Transverse colon (tissue), 4 donors: ENCODE data around the gene RABGAP1L. TPM values are rescaled to one million over a fixed set of nuclear protein-coding genes. Genes with fewer than 3 reads are reported as not detected.
A peak's percentile ranks its signal among the peaks of the same experiment; 100 is the strongest.
"Not testable (repeated sequence)": the region's sequence is repeated elsewhere in the genome, so short reads cannot be mapped to it uniquely, and the experiment has no call there.

ENCODE experiments used
- DNase-seq: peaks from one replicate; pipeline ENCODE4 v3.0.0-alpha.2; 2019
- H3K27ac ChIP-seq, 4 donors: fragments of 200-600 bp; sonication (generic); 2 replicates each; pipeline ENCODE4 v1.5.1; 2016 to 2018; ENCODE audit warnings: inconsistent platforms in 4 of 4
- H3K27me3 ChIP-seq: fragments of 200-600 bp; sonication (generic); 2 replicates; pipeline ENCODE4 v1.5.1; 2017; ENCODE audit warnings: inconsistent platforms
- H3K36me3 ChIP-seq, 4 donors: fragments of 200-600 bp; sonication (generic); 2 replicates each; pipeline ENCODE4 v1.5.1; 2017 to 2019; ENCODE audit warnings: inconsistent platforms in 4 of 4
- H3K4me1 ChIP-seq, 4 donors: fragments of 200-600 bp; sonication (generic); 2 replicates each; pipeline ENCODE4 v1.5.1; 2017 to 2020; ENCODE audit warnings: inconsistent platforms in 4 of 4
- H3K4me3 ChIP-seq, 4 donors: fragments of 200-600 bp; sonication (generic); 1 replicate in 1 of 4; 2 replicates in 3 of 4; pipeline versions ENCODE4 v1.5.1 to v1.6.1; 2017 to 2019; ENCODE audit warnings: inconsistent platforms in 4 of 4
- H3K9me3 ChIP-seq, 2 donors: fragments of 200-600 bp; sonication (generic); 2 replicates each; pipeline ENCODE4 v1.5.1; 2017 to 2019; ENCODE audit warnings: inconsistent platforms in 2 of 2
- EP300 ChIP-seq: sonication (generic); formaldehyde crosslinking; IDR thresholded peaks from one replicate; pipeline ENCODE4 v1.6.1; 2017; ENCODE audit warnings: antibody characterized with exemption, low read depth
- POLR2A ChIP-seq: fragments of 450-650 bp; IDR thresholded peaks from one replicate; pipeline ENCODE4 v1.6.1; 2016; ENCODE audit warnings: antibody characterized with exemption, mild to moderate bottlenecking, moderate library complexity
- POLR2AphosphoS5 ChIP-seq, 3 donors: sonication (generic); formaldehyde crosslinking; IDR thresholded peaks; one replicate each; pipeline ENCODE4 v1.6.1; 2016; ENCODE audit warnings: antibody characterized with exemption in 3 of 3
- WGBS, 2 donors: methylation state at CpG; one replicate each; pipeline ENCODE4 v1.1.5; 2018; ENCODE audit warnings: low coverage in 1 of 2; 5-methylcytosine and 5-hydroxymethylcytosine counted together
- in situ Hi-C, 4 donors: fragments of 200-750 bp; cut with MboI; loops; one replicate each; pipeline versions ENCODE4 v1.15.0 to v1.15.1; 2017; ENCODE audit warnings: low sequenced_read_pairs in 3 of 4, low pct_ligation_motif_present in 1 of 4, low pct_unique_long_range_greater_than_20kb in 1 of 4
- intact Hi-C: fragments of 100-400 bp; cut with DNase I; formaldehyde crosslinking; loops from one replicate; pipeline ENCODE4 v1.15.1; 2023; ENCODE audit warnings: low total_unique reads
- small RNA-seq, 4 donors: library from RNA; depleted of rRNA; stranded (forward); fragments of <200 nt; gene quantifications; one replicate each; pipeline ENCODE3, GENCODE V24; 2016
- total RNA-seq, 4 donors: library from RNA; depleted of rRNA; stranded (reverse); fragments of >200 nt; gene quantifications; one replicate each; pipeline ENCODE4 v1.1.0, GENCODE V29; 2016
- TF ChIP-seq, protein P1 (sequence below), 5 experiments: fragments of 200-600 bp in 3 of 5; fragments of 450-650 bp in 2 of 5; sonication (generic) in 3 of 5; IDR thresholded peaks; 1 replicate in 2 of 5; 2 replicates in 3 of 5; pipeline ENCODE4 v1.5.1; 2016 to 2017; ENCODE audit warnings: antibody characterized with exemption in 5 of 5, inconsistent platforms in 3 of 5, mild to moderate bottlenecking in 2 of 5, moderate library complexity in 1 of 5

RABGAP1L gene
- total RNA-seq, 4 donors from 2014 or later: 68.9 to 127 (median 99.9) TPM

DNA sequence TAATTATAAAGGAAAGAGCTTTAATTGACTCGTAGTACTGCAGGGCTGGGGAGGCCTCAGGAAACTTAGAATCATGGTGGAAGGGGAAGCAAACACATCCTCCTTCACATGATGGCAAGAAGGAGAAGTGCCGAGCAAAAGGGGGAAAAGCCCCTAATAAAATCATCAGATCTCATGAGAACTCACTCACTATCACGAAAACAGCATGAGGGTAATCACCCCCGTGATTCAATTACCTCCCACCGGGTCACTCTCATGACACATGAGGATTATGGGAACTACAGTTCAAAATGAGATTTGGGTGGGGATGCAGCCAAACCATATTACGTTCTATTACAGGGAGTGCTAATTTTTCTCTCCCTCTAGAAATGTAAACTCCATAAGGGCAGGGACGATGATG is 878.1 kb downstream of the RABGAP1L start:
- intact Hi-C loops: loop anchor here (10.0 kb wide), 2 partner anchors 87 to 277 kb away; no protein-coding TSS in a partner anchor
- Histone ChIP-seq H3K27me3 (no peaks in the 10 kb centered on the region), H3K27ac (no peak overlapping the region), H3K9me3 (no peaks in the 10 kb centered on the region), H3K36me3 (no peaks in the 10 kb centered on the region), H3K4me3 (no peak overlapping the region), H3K4me1 (no peaks in the 10 kb centered on the region)
- 36 to 66% methylated on average over 3 to 7 of the region's 7 CpGs for WGBS, 2 donors
- in situ Hi-C loops: loop anchor here (10.0 to 25.0 kb wide), 4 partner anchors 87 to 287 kb away; no protein-coding TSS in a partner anchor
- no peak for DNase-seq
- TF ChIP-seq POLR2AphosphoS5 (IDR thresholded peaks at IDR 0.05): no peak
- TF ChIP-seq, protein P1, sequence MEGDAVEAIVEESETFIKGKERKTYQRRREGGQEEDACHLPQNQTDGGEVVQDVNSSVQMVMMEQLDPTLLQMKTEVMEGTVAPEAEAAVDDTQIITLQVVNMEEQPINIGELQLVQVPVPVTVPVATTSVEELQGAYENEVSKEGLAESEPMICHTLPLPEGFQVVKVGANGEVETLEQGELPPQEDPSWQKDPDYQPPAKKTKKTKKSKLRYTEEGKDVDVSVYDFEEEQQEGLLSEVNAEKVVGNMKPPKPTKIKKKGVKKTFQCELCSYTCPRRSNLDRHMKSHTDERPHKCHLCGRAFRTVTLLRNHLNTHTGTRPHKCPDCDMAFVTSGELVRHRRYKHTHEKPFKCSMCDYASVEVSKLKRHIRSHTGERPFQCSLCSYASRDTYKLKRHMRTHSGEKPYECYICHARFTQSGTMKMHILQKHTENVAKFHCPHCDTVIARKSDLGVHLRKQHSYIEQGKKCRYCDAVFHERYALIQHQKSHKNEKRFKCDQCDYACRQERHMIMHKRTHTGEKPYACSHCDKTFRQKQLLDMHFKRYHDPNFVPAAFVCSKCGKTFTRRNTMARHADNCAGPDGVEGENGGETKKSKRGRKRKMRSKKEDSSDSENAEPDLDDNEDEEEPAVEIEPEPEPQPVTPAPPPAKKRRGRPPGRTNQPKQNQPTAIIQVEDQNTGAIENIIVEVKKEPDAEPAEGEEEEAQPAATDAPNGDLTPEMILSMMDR (IDR thresholded peaks at IDR 0.05): no peak
- no peak for TF ChIP-seq POLR2A
- TF ChIP-seq EP300: no peak

DNA sequence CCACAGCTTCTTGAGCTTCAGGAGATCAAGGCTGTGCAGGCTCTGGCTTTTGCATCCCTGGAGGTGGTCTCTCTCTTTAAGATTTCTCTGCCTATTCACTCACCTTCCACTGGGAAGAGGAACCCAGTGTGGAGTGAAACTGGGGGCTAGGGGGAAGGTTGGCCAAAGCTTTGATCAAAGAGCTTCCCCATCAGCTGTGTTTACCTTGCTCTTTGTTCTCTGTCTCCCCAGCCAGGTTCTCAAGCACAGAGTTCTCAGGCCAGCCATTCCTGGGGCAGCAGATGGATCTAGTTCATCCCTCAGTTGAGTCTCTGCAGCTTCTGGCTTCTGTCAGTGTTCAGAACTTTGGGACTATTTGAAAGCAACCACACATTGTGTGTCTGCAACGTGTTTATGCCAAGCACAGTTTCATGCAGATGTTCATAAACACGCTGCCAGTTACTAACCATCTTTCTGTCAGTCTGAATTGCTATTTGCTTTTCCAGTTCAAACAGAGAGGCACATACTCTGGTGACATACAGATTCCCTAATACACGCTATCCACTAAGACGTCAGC is 881.1 kb downstream of the RABGAP1L start:
- peak; percentile 45 to 63 (median 59) for TF ChIP-seq POLR2AphosphoS5 (IDR thresholded peaks at IDR 0.05)
- TF ChIP-seq POLR2A: no peak
- no peaks in the 10 kb centered on the region for H3K9me3 ChIP-seq
- intact Hi-C loops (no loop called here), in situ Hi-C loops (loop anchor here in 3 of 4 donors (25.0 kb wide), 2 partner anchors 97 to 272 kb away; no protein-coding TSS in a partner anchor)
- H3K36me3 ChIP-seq: no peaks in the 10 kb centered on the region
- H3K27me3 ChIP-seq: no peaks in the 10 kb centered on the region
- no peak for DNase-seq
- H3K4me1 ChIP-seq: no peaks in the 10 kb centered on the region
- H3K4me3 ChIP-seq: no peak overlapping the region
- H3K27ac ChIP-seq: no peak overlapping the region
- 42 to 55% methylated on average over 4 of the region's 4 CpGs for whole genome bisulfite sequencing, 2 donors

DNA sequence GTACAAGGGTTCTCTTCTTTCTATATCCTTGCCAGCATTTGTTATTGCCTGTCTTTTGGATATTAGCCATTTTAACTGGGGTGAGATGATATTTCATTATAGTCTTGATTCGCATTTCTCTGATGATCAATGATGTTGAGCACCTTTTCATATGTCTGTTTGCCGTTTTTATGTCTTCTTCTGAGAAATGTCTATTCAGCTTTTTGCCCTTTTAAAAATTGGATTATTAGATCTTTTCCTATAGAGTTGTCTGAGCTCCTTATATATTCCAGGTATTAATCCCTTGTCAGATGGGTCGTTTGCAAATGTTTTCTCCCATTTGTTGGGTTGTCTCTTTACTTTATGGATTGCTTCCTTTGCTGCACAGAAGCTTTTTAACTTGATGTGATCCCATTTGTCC is 883.3 kb downstream of the RABGAP1L start:
- Histone ChIP-seq H3K9me3 (no peaks in the 10 kb centered on the region), H3K27me3 (no peaks in the 10 kb centered on the region), H3K27ac (no peak overlapping the region), H3K4me3 (no peak overlapping the region), H3K36me3 (no peaks in the 10 kb centered on the region), H3K4me1 (no peaks in the 10 kb centered on the region)
- WGBS, 2 donors: 68 to 73% methylated on average over 3 of the region's 3 CpGs
- intact Hi-C loops: no loop called here
- in situ Hi-C loops: loop anchor here in 3 of 4 donors (25.0 kb wide), 2 partner anchors 95 to 270 kb away; no protein-coding TSS in a partner anchor
- no peak for DNase-seq
- TF ChIP-seq, protein P1 (IDR thresholded peaks at IDR 0.05): no peak
- TF ChIP-seq EP300 (no peak), POLR2A (no peak), POLR2AphosphoS5 (IDR thresholded peaks at IDR 0.05) (no peak)

DNA sequence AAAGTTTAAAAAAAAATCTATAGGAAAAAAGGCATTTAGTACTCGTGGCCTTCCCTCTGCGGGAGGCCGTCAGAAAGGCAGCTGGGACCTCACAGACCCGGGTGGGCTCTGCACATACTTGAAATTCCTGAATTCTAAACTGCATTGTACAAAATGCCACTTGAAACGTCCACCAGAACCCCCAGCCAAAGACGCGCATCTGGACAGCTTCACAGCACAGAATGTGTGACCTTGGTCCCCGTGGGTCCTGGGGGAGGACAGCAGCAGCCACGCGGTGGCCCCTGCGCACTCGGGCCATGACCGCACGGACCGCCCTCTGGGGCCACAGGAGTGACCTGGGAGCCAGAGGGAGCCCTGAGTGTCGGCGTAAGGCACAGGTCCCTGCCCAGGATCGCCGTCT is 884.5 kb downstream of the RABGAP1L start:
- no peaks in the 10 kb centered on the region for H3K9me3 ChIP-seq
- no peak for TF ChIP-seq POLR2A
- TF ChIP-seq EP300: no peak
- no peak for TF ChIP-seq POLR2AphosphoS5 (IDR thresholded peaks at IDR 0.05)
- TF ChIP-seq, protein P1 (IDR thresholded peaks at IDR 0.05): no peak
- no peak overlapping the region for H3K4me3 ChIP-seq
- no peak overlapping the region for H3K27ac ChIP-seq
- in situ Hi-C loops: loop anchor here in 3 of 4 donors (25.0 kb wide), 2 partner anchors 93 to 268 kb away; no protein-coding TSS in a partner anchor
- intact Hi-C loops: no loop called here
- no peak for DNase-seq
- WGBS, 2 donors: 64 to 66% methylated on average over 4 to 18 of the region's 19 CpGs
- H3K27me3 ChIP-seq: no peaks in the 10 kb centered on the region
- H3K4me1 ChIP-seq: no peaks in the 10 kb centered on the region
- H3K36me3 ChIP-seq: no peaks in the 10 kb centered on the region

DNA sequence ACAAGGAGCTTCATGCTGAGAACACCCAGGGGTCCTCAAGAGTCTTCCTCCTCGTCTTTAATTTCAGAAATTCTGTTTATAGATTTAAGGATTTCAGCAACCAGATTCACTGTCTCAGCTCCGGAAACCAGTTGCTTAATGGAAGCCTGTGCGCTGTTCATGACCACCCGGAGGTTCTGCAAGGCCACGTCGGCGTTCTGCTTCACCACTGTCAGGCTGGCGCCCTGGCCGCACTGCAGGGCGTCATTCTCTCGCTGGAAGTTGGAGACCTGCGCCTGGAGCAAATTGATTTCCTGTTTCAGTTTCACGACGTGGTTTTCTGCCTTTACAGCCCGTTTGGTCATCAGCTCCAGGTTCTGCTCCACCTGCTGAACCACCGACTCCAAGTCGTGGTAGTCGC is 885.3 kb downstream of the RABGAP1L start:
- WGBS, 2 donors: 75 to 83% methylated on average over 5 to 18 of the region's 18 CpGs
- H3K27ac ChIP-seq, intact Hi-C loops, H3K4me1 ChIP-seq, H3K9me3 ChIP-seq, DNase-seq, H3K27me3 ChIP-seq, H3K36me3 ChIP-seq, H3K4me3 ChIP-seq: not testable (repeated sequence)
- in situ Hi-C loops: loop anchor here in 3 of 4 donors (25.0 kb wide), 2 partner anchors 93 to 268 kb away; no protein-coding TSS in a partner anchor

Small RNA genes within 50 kb of the gene (small RNA-seq; reads per million reads assigned to genes)
- gene BANF1P4: 0 reads per million in 4 donors
- 0 reads per million in 4 donors for gene RF00019
- gene RNU6-307P: 0 reads per million in 4 donors

Other genes with a start within 250 kb of the RABGAP1L start
- gene SERPINC1, start 242.2 kb upstream of the RABGAP1L start, total RNA-seq: 1 to 10 TPM in 1 of 4 donors, not detected in 3; 1.1 TPM
- gene RC3H1, start 137.2 kb upstream of the RABGAP1L start, total RNA-seq: 10 to 100 TPM; 17.9 to 37.9 (median 33.1) TPM